ENCODE data around the gene SEC24C.

DNA sequence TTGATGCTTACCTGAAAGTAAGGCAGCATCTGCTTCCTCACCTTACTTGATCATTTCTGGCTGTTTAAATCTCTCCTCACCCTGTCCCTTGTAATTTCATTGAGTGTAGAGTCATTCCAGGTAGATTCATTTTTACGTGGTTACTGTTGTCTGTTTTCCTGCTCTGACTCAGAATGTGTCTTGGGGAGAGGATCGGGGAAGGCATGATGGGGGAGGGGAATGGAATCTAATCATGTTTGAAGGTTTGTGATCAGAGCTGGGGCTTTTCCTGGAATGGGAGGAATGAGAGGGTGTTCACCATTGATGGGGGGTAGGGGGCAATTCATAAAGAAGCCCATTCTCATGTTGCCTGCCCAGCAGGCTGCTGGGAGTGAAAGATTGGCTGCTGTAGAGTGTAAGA is 18.7 kb downstream of the SEC24C start:
- TF ChIP-seq, protein P1, sequence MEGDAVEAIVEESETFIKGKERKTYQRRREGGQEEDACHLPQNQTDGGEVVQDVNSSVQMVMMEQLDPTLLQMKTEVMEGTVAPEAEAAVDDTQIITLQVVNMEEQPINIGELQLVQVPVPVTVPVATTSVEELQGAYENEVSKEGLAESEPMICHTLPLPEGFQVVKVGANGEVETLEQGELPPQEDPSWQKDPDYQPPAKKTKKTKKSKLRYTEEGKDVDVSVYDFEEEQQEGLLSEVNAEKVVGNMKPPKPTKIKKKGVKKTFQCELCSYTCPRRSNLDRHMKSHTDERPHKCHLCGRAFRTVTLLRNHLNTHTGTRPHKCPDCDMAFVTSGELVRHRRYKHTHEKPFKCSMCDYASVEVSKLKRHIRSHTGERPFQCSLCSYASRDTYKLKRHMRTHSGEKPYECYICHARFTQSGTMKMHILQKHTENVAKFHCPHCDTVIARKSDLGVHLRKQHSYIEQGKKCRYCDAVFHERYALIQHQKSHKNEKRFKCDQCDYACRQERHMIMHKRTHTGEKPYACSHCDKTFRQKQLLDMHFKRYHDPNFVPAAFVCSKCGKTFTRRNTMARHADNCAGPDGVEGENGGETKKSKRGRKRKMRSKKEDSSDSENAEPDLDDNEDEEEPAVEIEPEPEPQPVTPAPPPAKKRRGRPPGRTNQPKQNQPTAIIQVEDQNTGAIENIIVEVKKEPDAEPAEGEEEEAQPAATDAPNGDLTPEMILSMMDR (conservative IDR thresholded peaks at IDR 0.05; ENCODE audit: low read depth, low read length): no peak
- TF ChIP-seq, protein P2, sequence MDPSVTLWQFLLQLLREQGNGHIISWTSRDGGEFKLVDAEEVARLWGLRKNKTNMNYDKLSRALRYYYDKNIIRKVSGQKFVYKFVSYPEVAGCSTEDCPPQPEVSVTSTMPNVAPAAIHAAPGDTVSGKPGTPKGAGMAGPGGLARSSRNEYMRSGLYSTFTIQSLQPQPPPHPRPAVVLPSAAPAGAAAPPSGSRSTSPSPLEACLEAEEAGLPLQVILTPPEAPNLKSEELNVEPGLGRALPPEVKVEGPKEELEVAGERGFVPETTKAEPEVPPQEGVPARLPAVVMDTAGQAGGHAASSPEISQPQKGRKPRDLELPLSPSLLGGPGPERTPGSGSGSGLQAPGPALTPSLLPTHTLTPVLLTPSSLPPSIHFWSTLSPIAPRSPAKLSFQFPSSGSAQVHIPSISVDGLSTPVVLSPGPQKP (IDR thresholded peaks at IDR 0.05; ENCODE audit: borderline replicate concordance, low read depth, low read length): no peak
- no peak for TF ChIP-seq USF2 (IDR thresholded peaks at IDR 0.05; ENCODE audit: low read depth, low read length)
- TF ChIP-seq POLR2A (IDR thresholded peaks at IDR 0.05; ENCODE audit: low read depth, low read length): no peak
- TF ChIP-seq CHD1 (IDR thresholded peaks at IDR 0.05; ENCODE audit: low read depth, low read length): no peak
- TF ChIP-seq MXI1 (IDR thresholded peaks at IDR 0.05; ENCODE audit: borderline replicate concordance, low read depth, low read length): no peak
- no peak for TF ChIP-seq CEBPB (IDR thresholded peaks at IDR 0.05; ENCODE audit: low read depth, low read length)
- no peak for TF ChIP-seq RFX5 (IDR thresholded peaks at IDR 0.05; ENCODE audit: low read depth, low read length)

Measured in IMR-90 (cell line).